Breast epithelium (tissue), 4 donors: Measurements from ENCODE around the gene RFTN1. TPM values are rescaled to one million over a fixed set of nuclear protein-coding genes. Genes with fewer than 3 reads are reported as not detected.

Source experiments
- DNase-seq, 2 donors: peaks; one replicate each; pipeline ENCODE4 v3.0.0-alpha.2; 2019; ENCODE audit warnings: low spot score in 2 of 2
- H3K27ac ChIP-seq, 2 donors: fragments of 200-600 bp; sonication (generic) in 1 of 2; one replicate each; pipeline ENCODE4 v1.5.1; 2016 to 2019; ENCODE audit warnings: mild to moderate bottlenecking in 1 of 2
- H3K27me3 ChIP-seq, 2 donors: fragments of 200-600 bp; sonication (generic) in 1 of 2; one replicate each; pipeline versions ENCODE4 v1.5.1 to v1.6.0; 2017 to 2019; ENCODE audit warnings: control low read depth in 1 of 2, mild to moderate bottlenecking in 1 of 2
- H3K36me3 ChIP-seq: fragments of 200-600 bp; one replicate; pipeline ENCODE4 v1.5.1; 2019
- H3K4me1 ChIP-seq, 2 donors: fragments of 200-600 bp; sonication (generic); one replicate each; pipeline ENCODE4 v1.5.1; 2016 to 2019; ENCODE audit warnings: control low read depth in 1 of 2
- H3K4me3 ChIP-seq, 3 donors: fragments of 200-600 bp; sonication (generic); 1 replicate in 2 of 3; 2 replicates in 1 of 3; pipeline ENCODE4 v1.5.1; 2016 to 2019; ENCODE audit warnings: mild to moderate bottlenecking in 3 of 3, moderate library complexity in 2 of 3
- H3K9me3 ChIP-seq, 2 donors: fragments of 200-600 bp; sonication (generic) in 1 of 2; one replicate each; pipeline ENCODE4 v1.5.1; 2016 to 2019; ENCODE audit warnings: control low read depth in 1 of 2
- CTCF ChIP-seq, 3 donors: fragments of 450-650 bp; IDR thresholded peaks; one replicate each; pipeline ENCODE4 v1.5.1; 2016 to 2017; ENCODE audit warnings: antibody characterized with exemption in 3 of 3, mild to moderate bottlenecking in 3 of 3, moderate library complexity in 3 of 3
- POLR2A ChIP-seq: fragments of 450-650 bp; IDR thresholded peaks from one replicate; pipeline ENCODE4 v1.6.1; 2016; ENCODE audit warnings: antibody characterized with exemption, mild to moderate bottlenecking, moderate library complexity
- POLR2AphosphoS5 ChIP-seq, 3 donors: sonication (generic); formaldehyde crosslinking; IDR thresholded peaks; one replicate each; pipeline ENCODE4 v1.6.1; 2017; ENCODE audit warnings: antibody characterized with exemption in 3 of 3
- intact Hi-C: fragments of 100-400 bp; cut with DNase I; formaldehyde crosslinking; loops from one replicate; pipeline ENCODE4 v1.15.1; 2023; ENCODE audit warnings: low total_unique reads
- total RNA-seq, 3 donors: library from RNA; depleted of rRNA; stranded (reverse); fragments of >200 nt; gene quantifications; one replicate each; pipeline ENCODE4 v1.1.0, GENCODE V29; 2016

Gene RFTN1
- total RNA-seq, 3 donors from 2014 or later = 13.9 to 108 (median 29.5) TPM

GRCh38 chr3:16508243-16508578 is 5.3 kb downstream of the RFTN1 start:
- Histone ChIP-seq H3K36me3 (no peaks in the 10 kb centered on the region), H3K27ac (no peak overlapping the region), H3K4me3 (no peak overlapping the region), H3K4me1 (no peaks in the 10 kb centered on the region), H3K9me3 (no peaks in the 10 kb centered on the region), H3K27me3 (no peaks in the 10 kb centered on the region)
- intact Hi-C loops = no loop called here
- DNase-seq = no peak
- no peak for TF ChIP-seq POLR2AphosphoS5 (IDR thresholded peaks at IDR 0.05)
- no peak for TF ChIP-seq CTCF (IDR thresholded peaks at IDR 0.05)
- TF ChIP-seq POLR2A = no peak

- no peak for TF ChIP-seq POLR2AphosphoS5 (IDR thresholded peaks at IDR 0.05)
- no peak for TF ChIP-seq CTCF (IDR thresholded peaks at IDR 0.05)
- TF ChIP-seq POLR2A = no peak
- Histone ChIP-seq H3K4me3 (no peak overlapping the region), H3K36me3 (no peaks in the 10 kb centered on the region), H3K27ac (no peak overlapping the region), H3K4me1 (no peaks in the 10 kb centered on the region), H3K27me3 (no peaks in the 10 kb centered on the region), H3K9me3 (no peaks in the 10 kb centered on the region)
- intact Hi-C loops = no loop called here
- DNase-seq = no peak
These were observed 5.8 kb downstream of the RFTN1 start for GRCh38 chr3:16507578-16508242.

- no peaks in the 10 kb centered on the region for H3K4me1 ChIP-seq
- H3K36me3 ChIP-seq = no peaks in the 10 kb centered on the region
- H3K27ac ChIP-seq = no peak overlapping the region
- intact Hi-C loops = no loop called here
- H3K4me3 ChIP-seq = no peak overlapping the region
- TF ChIP-seq POLR2AphosphoS5 (IDR thresholded peaks at IDR 0.05) (no peak), POLR2A (no peak), CTCF (IDR thresholded peaks at IDR 0.05) (no peak)
- no peaks in the 10 kb centered on the region for H3K27me3 ChIP-seq
- no peak for DNase-seq
- no peaks in the 10 kb centered on the region for H3K9me3 ChIP-seq
These were observed 6.5 kb downstream of the RFTN1 start for GRCh38 chr3:16506884-16507577.

- Histone ChIP-seq H3K4me3 (no peak overlapping the region), H3K27me3 (no peaks in the 10 kb centered on the region), H3K27ac (no peak overlapping the region), H3K9me3 (no peaks in the 10 kb centered on the region), H3K4me1 (no peaks in the 10 kb centered on the region), H3K36me3 (no peaks in the 10 kb centered on the region)
- no peak for DNase-seq
- no peak for TF ChIP-seq POLR2A
- TF ChIP-seq POLR2AphosphoS5 (IDR thresholded peaks at IDR 0.05) = no peak
- TF ChIP-seq CTCF (IDR thresholded peaks at IDR 0.05) = no peak
- intact Hi-C loops = no loop called here
These were observed 7.0 kb downstream of the RFTN1 start for GRCh38 chr3:16506451-16506850.

GRCh38 chr3:16504692-16505091 is 8.8 kb downstream of the RFTN1 start:
- Histone ChIP-seq H3K9me3 (no peaks in the 10 kb centered on the region), H3K27me3 (no peaks in the 10 kb centered on the region), H3K36me3 (no peaks in the 10 kb centered on the region), H3K27ac (no peak overlapping the region), H3K4me3 (no peak overlapping the region), H3K4me1 (no peaks in the 10 kb centered on the region)
- TF ChIP-seq CTCF (IDR thresholded peaks at IDR 0.05) (no peak), POLR2A (no peak), POLR2AphosphoS5 (IDR thresholded peaks at IDR 0.05) (no peak)
- no peak for DNase-seq
- intact Hi-C loops = no loop called here
